Measurements from ENCODE around the gene CHCHD4.
A peak's percentile ranks its signal among the peaks of the same experiment; 100 is the strongest.
"Not testable (repeated sequence)": the region's sequence is repeated elsewhere in the genome, so short reads cannot be mapped to it uniquely, and the experiment has no call there.

Gene CHCHD4

GRCh38 chr3:14134291-14134690 is 9.6 kb upstream of the CHCHD4 start:
- DNase-seq (ENCODE audit: low read depth), result no peak

DNA sequence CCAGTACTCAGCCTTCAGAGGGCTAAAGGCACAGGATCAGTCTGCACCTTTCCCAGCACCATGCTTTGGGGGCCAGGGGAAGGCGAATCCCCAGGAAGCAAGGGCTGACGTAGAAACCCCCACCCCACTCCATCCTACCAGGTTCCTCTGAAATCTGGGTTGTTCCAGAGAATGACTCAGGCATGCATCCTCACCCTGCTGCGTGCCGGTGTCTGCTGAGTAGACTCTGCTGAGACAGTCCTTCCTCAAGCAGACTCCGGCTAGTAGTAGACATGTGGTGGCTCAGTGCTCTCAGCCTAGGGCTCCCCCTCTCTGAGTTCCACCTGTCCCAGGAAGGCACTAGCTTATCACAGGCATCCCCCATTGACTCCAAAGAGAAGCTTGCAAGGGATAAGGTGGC is 9.2 kb upstream of the CHCHD4 start:
- DNase-seq (ENCODE audit: low read depth), result no peak

- no peak for DNase-seq (ENCODE audit: low read depth)
These were observed 8.6 kb upstream of the CHCHD4 start for GRCh38 chr3:14133188-14133800.

- DNase-seq (ENCODE audit: low read depth), result no peak
These were observed 8.0 kb upstream of the CHCHD4 start for GRCh38 chr3:14132689-14133088.

GRCh38 chr3:14132120-14132519 is 7.5 kb upstream of the CHCHD4 start:
- no peak for DNase-seq (ENCODE audit: low read depth)

GRCh38 chr3:14131134-14131533 is 6.5 kb upstream of the CHCHD4 start:
- DNase-seq (ENCODE audit: low read depth), result no peak

- no peak for DNase-seq (ENCODE audit: low read depth)
These were observed 6.0 kb upstream of the CHCHD4 start for GRCh38 chr3:14130707-14131106.

DNA sequence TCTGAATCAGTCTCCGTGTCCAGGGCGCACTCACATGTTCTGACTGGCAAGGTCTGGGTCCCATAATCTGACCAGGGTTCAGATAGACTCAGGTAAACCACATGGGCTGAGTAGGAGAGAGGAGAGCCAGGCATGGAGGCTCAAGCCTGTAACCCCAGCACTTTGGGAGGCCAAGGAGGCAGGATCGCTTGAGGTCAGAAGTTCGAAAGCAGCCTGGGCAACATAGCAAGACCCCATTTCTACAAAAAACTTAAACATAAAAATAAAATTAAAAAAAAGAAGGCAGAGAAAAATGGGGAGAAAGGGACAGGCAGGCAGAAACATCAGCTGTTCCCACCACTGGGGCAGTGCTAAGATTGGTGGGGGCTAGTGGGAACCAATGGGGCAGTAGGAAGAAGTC is 5.6 kb upstream of the CHCHD4 start:
- no peak for DNase-seq (ENCODE audit: low read depth)

- DNase-seq (ENCODE audit: low read depth), result no peak
These were observed 4.6 kb upstream of the CHCHD4 start for GRCh38 chr3:14129296-14129695.

- DNase-seq (ENCODE audit: low read depth), result no peak
These were observed 4.1 kb upstream of the CHCHD4 start for GRCh38 chr3:14128724-14129123.

DNA sequence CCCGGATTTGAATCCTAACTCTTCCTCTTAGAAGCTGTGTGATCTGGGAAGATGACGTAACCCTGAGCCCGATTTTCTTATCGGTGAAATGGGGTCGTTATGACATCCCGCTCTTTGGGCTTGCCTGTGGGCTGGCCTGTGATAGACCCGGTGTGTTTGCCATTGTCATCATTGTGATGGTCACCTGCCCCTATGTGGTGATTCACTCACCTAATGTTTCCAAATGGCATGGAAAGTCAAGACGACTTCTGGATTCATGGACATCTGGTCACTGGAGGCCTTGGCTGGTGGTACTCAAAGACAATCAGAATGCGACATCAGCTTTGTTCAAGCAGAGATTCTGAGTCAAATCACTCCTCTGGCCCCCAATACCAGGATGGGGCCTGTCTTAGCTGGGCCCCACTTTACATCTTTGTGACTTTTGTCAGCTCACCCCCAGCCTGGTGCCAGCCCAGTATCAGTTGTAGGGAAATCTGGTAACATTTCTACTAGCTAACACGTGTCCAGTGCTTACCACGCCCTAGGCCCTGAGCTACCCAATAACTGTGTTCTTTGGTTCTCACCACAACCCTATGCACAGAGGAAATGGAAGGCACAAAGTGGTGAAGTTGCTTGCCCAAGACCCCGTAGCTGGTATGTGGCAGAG is 3.0 kb upstream of the CHCHD4 start:
- no peak for DNase-seq (ENCODE audit: low read depth)

DNA sequence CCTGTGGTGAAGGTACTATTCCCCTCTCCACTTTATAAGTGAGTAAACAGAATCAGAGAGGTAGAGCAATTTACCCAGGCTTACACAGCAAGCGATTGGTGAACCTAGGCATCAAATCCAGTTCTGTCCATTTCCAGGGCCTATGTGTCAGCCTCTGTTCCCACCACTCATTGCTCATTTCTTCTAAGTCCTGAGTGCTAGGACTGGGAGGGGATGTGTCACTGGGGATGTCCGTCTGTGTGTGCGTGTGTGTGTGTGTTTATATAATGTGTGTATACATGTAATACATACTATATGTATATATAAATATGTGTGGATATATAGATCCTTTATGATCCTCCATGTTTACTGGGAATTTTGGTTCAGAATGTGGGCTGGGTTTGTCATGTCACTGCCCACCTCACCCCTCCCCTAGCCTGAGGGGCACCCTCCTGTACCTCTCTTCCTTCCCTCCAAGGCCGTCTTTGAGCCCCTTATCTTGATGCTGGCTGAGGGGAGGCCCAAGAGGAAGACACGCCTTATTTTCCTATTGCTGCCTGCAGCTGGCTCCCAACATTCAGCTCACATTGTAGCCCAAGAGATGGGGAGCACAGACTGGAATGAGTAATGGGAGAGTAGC is 2.3 kb upstream of the CHCHD4 start:
- DNase-seq (ENCODE audit: low read depth), result no peak

GRCh38 chr3:14126017-14126886 is 1.6 kb upstream of the CHCHD4 start:
- DNase-seq (ENCODE audit: low read depth), result no peak

GRCh38 chr3:14125193-14126016 is 735 bp upstream of the CHCHD4 start:
- DNase-seq (ENCODE audit: low read depth), result peak; percentile 93

GRCh38 chr3:14124223-14124614 is 451 bp downstream of the CHCHD4 start:
- no peak for DNase-seq (ENCODE audit: low read depth)

DNA sequence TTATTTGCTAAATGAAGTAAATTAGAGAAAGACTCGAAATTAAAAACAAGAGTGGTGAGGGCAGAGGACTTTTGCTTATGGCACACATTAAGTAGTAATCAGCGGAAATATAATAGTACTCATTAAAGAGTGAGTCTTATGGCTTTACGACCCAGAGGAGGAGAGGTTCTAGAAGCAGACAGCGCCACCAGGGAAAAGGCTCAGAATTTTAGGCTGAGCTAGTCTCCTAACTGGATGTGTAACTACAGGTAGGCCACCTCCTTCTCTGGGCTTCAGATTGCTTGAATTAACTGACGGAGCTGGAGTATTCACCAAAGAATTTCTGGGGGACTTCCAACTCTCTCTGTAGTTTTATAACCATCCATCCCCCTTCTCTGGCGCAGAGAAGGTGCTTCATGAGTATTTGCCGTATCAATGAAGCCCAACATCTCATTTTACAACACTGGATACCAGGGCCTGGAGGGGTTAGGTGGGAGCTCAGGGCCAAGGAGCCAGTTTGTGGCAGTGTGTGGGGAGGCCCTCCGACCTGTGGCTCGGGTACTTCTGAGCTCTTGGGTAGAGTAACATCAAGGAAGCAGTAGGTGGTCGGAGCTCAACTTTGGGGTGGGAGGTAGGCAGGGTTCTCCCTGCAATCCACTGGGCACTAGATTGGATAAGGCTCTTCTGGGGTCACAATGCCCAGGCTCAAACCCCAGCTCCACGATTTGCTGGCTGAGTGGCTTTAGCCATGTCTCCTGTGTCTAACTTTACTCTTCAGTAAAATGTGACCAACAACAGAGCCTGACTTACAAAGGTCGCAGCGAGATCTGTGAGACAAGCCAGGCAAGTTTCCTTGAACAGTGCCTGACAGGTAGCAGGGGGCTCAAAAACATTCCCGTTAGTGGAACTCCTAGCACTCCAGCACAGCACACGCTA is 1.1 kb downstream of the CHCHD4 start:
- DNase-seq (ENCODE audit: low read depth), result no peak

DNA sequence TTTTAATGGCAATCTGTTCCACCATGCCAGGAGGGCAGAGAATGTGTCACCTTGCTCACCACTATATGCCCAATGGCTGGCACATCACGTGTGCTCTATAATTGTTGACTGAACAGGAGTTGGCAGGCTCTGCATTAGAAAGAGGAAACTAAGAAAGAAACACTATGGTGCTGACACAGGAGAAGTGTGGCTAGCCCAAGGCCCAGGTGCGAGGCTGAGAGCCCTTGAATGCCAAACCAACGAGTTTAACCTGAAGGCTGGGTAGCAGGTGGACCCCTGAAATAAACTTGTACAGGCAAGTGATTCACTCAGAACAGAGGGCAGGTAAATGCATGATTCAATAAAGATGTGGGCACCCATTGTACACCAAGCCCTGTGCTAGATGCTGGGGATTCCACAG is 2.4 kb downstream of the CHCHD4 start:
- DNase-seq (ENCODE audit: low read depth), result no peak

DNA sequence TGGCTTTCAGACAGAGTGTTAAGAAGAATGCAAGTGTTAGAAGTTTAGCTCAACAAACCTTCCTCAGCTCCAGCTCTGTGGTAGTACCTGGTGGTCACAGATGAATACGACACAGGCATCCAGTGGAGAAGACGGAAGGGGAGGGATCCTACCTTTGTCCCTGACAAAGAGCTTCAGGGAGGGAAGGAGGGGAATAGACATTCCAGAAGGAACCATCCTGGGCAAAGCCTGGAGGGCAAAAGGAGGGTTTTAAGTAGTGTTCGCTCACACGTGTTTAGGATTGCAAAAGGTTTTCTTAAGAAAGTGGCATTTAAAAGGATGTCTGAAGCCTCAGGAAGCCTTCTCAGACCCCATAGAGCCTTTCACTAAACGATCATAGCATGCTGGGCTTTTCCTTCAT is 2.8 kb downstream of the CHCHD4 start:
- no peak for DNase-seq (ENCODE audit: low read depth)

DNA sequence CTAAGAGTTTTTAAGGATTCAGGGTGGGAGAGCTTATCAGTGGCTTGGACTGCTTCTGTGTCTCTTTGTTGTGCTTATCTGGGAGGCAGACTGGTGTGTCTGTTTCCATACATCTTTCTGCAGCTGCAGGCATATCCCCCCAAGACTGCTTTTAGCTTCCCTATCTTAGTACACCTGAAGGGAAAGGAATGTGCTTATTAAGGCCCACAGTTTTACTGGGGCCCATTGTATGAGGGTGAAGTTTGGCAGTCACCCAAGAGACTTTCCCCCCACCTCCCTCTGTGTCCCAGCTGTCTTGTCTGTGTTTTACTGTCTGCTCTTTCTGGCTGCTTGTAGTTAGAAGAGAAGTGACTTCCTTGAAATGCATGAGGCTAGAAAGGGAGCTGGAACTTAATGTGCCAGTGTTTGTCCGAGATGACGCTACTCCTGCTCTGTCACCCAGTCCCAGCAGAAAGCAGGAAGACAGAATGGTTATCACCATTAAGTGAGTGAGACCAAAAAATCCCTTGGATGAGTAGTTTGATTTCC is 3.7 kb downstream of the CHCHD4 start:
- not testable (repeated sequence) for DNase-seq (ENCODE audit: low read depth)

- no peak for DNase-seq (ENCODE audit: low read depth)
These were observed 4.4 kb downstream of the CHCHD4 start for GRCh38 chr3:14120111-14120920.
